ENCODE measurements around the gene CFAP251.
A peak's percentile ranks its signal among the peaks of the same experiment; 100 is the strongest.

Gene CFAP251

GRCh38 chr12:122049827-122050226, 131.4 kb downstream of the CFAP251 start:
- peak overlapping the region; percentile 53 for H3K27ac ChIP-seq
- CTCF ChIA-PET = interaction anchor here (0.6 kb wide), 1 partner anchor 1389 kb away, joined by 3 read pairs; no protein-coding TSS in a partner anchor
- POLR2A ChIA-PET (ENCODE audit: low non-redundant PET) = no interaction called here
- TF ChIP-seq CTCF (conservative IDR thresholded peaks at IDR 0.05; ENCODE audit: low read depth) = no peak
- DNase-seq (ENCODE audit: low spot score) = no peak

GRCh38 chr12:122050706-122051105, 132.3 kb downstream of the CFAP251 start:
- no peak for TF ChIP-seq CTCF (conservative IDR thresholded peaks at IDR 0.05; ENCODE audit: low read depth)
- no peak for DNase-seq (ENCODE audit: low spot score)
- H3K27ac ChIP-seq = peak overlapping the region; percentile 53
- ChIA-PET POLR2A (ENCODE audit: low non-redundant PET) (no interaction called here), CTCF (interaction anchor here (0.6 to 2.0 kb wide), 3 partner anchors 72 to 256 kb away, joined by 4 to 9 read pairs (median 7); no protein-coding TSS in a partner anchor)

GRCh38 chr12:122051231-122051876, 133.0 kb downstream of the CFAP251 start:
- POLR2A ChIA-PET (ENCODE audit: low non-redundant PET) = no interaction called here
- TF ChIP-seq CTCF (conservative IDR thresholded peaks at IDR 0.05; ENCODE audit: low read depth) = no peak
- CTCF ChIA-PET = interaction anchor here (0.6 to 2.0 kb wide), 5 partner anchors 71 to 143 kb away, joined by 4 to 9 read pairs (median 4); no protein-coding TSS in a partner anchor
- peak overlapping the region; percentile 53 for H3K27ac ChIP-seq
- no peak for DNase-seq (ENCODE audit: low spot score)

- DNase-seq (ENCODE audit: low spot score) = no peak
- ChIA-PET CTCF (interaction anchor here (1.2 to 2.0 kb wide), 2 partner anchors 70 to 71 kb away, joined by 4 to 9 read pairs; no protein-coding TSS in a partner anchor), POLR2A (ENCODE audit: low non-redundant PET) (no interaction called here)
- TF ChIP-seq CTCF (conservative IDR thresholded peaks at IDR 0.05; ENCODE audit: low read depth) = no peak
- H3K27ac ChIP-seq = no peak overlapping the region
These were observed 133.9 kb downstream of the CFAP251 start for GRCh38 chr12:122052285-122052684.
